Transverse colon (tissue), 4 donors: ENCODE measurements around the gene KLHL29. TPM values are rescaled to one million over a fixed set of nuclear protein-coding genes. Genes with fewer than 3 reads are reported as not detected.
"Not testable (repeated sequence)": the region's sequence is repeated elsewhere in the genome, so short reads cannot be mapped to it uniquely, and the experiment has no call there.

Experiments
- DNase-seq: peaks from one replicate; pipeline ENCODE4 v3.0.0-alpha.2; 2019
- H3K27ac ChIP-seq, 4 donors: fragments of 200-600 bp; sonication (generic); 2 replicates each; pipeline ENCODE4 v1.5.1; 2016 to 2018; ENCODE audit warnings: inconsistent platforms in 4 of 4
- H3K27me3 ChIP-seq: fragments of 200-600 bp; sonication (generic); 2 replicates; pipeline ENCODE4 v1.5.1; 2017; ENCODE audit warnings: inconsistent platforms
- H3K36me3 ChIP-seq, 4 donors: fragments of 200-600 bp; sonication (generic); 2 replicates each; pipeline ENCODE4 v1.5.1; 2017 to 2019; ENCODE audit warnings: inconsistent platforms in 4 of 4
- H3K4me1 ChIP-seq, 4 donors: fragments of 200-600 bp; sonication (generic); 2 replicates each; pipeline ENCODE4 v1.5.1; 2017 to 2020; ENCODE audit warnings: inconsistent platforms in 4 of 4
- H3K4me3 ChIP-seq, 4 donors: fragments of 200-600 bp; sonication (generic); 1 replicate in 1 of 4; 2 replicates in 3 of 4; pipeline versions ENCODE4 v1.5.1 to v1.6.1; 2017 to 2019; ENCODE audit warnings: inconsistent platforms in 4 of 4
- H3K9me3 ChIP-seq, 2 donors: fragments of 200-600 bp; sonication (generic); 2 replicates each; pipeline ENCODE4 v1.5.1; 2017 to 2019; ENCODE audit warnings: inconsistent platforms in 2 of 2
- EP300 ChIP-seq: sonication (generic); formaldehyde crosslinking; IDR thresholded peaks from one replicate; pipeline ENCODE4 v1.6.1; 2017; ENCODE audit warnings: antibody characterized with exemption, low read depth
- POLR2A ChIP-seq: fragments of 450-650 bp; IDR thresholded peaks from one replicate; pipeline ENCODE4 v1.6.1; 2016; ENCODE audit warnings: antibody characterized with exemption, mild to moderate bottlenecking, moderate library complexity
- POLR2AphosphoS5 ChIP-seq, 3 donors: sonication (generic); formaldehyde crosslinking; IDR thresholded peaks; one replicate each; pipeline ENCODE4 v1.6.1; 2016; ENCODE audit warnings: antibody characterized with exemption in 3 of 3
- WGBS, 2 donors: methylation state at CpG; one replicate each; pipeline ENCODE4 v1.1.5; 2018; ENCODE audit warnings: low coverage in 1 of 2; 5-methylcytosine and 5-hydroxymethylcytosine counted together
- in situ Hi-C, 4 donors: fragments of 200-750 bp; cut with MboI; loops; one replicate each; pipeline versions ENCODE4 v1.15.0 to v1.15.1; 2017; ENCODE audit warnings: low sequenced_read_pairs in 3 of 4, low pct_ligation_motif_present in 1 of 4, low pct_unique_long_range_greater_than_20kb in 1 of 4
- intact Hi-C: fragments of 100-400 bp; cut with DNase I; formaldehyde crosslinking; loops from one replicate; pipeline ENCODE4 v1.15.1; 2023; ENCODE audit warnings: low total_unique reads
- total RNA-seq, 4 donors: library from RNA; depleted of rRNA; stranded (reverse); fragments of >200 nt; gene quantifications; one replicate each; pipeline ENCODE4 v1.1.0, GENCODE V29; 2016
- TF ChIP-seq, protein P1 (sequence below), 5 experiments: fragments of 200-600 bp in 3 of 5; fragments of 450-650 bp in 2 of 5; sonication (generic) in 3 of 5; IDR thresholded peaks; 1 replicate in 2 of 5; 2 replicates in 3 of 5; pipeline ENCODE4 v1.5.1; 2016 to 2017; ENCODE audit warnings: antibody characterized with exemption in 5 of 5, inconsistent platforms in 3 of 5, mild to moderate bottlenecking in 2 of 5, moderate library complexity in 1 of 5

Gene KLHL29
- total RNA-seq, 4 donors from 2014 or later: 3.3 to 16.5 (median 5.8) TPM

DNA sequence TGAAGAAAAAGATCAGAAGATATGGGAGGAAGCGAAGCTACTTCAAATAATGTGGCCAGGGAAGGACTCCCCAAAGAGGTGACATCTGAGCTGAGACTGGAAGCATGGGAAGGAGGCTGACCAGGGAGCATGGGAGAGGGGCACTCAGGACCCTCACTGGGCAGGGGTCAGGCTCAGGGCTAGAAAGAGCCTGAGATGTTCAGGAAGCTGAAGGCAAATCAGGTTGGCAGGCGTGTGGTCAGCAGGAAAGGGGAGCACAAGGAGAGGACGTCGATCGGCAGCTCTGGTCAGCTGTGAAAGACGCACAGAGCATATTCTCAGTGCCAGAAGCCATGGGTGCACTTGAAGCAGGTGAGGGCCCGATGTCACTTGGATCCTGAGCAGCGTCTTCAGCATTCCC lies 38.2 kb upstream of the KLHL29 start:
- in situ Hi-C loops (loop anchor here in 2 of 4 donors (25.0 kb wide), 1 partner anchor 984 kb away; no protein-coding TSS in a partner anchor), intact Hi-C loops (no loop called here)
- no peak overlapping the region for H3K27ac ChIP-seq
- H3K36me3 ChIP-seq: no peaks in the 10 kb centered on the region
- 88 to 100% methylated on average over 1 to 8 of the region's 8 CpGs for WGBS, 2 donors
- no peaks in the 10 kb centered on the region for H3K9me3 ChIP-seq
- no peak for DNase-seq
- no peak overlapping the region for H3K4me3 ChIP-seq
- TF ChIP-seq POLR2A (no peak), EP300 (no peak), POLR2AphosphoS5 (IDR thresholded peaks at IDR 0.05) (no peak)
- TF ChIP-seq, protein P1, sequence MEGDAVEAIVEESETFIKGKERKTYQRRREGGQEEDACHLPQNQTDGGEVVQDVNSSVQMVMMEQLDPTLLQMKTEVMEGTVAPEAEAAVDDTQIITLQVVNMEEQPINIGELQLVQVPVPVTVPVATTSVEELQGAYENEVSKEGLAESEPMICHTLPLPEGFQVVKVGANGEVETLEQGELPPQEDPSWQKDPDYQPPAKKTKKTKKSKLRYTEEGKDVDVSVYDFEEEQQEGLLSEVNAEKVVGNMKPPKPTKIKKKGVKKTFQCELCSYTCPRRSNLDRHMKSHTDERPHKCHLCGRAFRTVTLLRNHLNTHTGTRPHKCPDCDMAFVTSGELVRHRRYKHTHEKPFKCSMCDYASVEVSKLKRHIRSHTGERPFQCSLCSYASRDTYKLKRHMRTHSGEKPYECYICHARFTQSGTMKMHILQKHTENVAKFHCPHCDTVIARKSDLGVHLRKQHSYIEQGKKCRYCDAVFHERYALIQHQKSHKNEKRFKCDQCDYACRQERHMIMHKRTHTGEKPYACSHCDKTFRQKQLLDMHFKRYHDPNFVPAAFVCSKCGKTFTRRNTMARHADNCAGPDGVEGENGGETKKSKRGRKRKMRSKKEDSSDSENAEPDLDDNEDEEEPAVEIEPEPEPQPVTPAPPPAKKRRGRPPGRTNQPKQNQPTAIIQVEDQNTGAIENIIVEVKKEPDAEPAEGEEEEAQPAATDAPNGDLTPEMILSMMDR (IDR thresholded peaks at IDR 0.05): no peak
- H3K27me3 ChIP-seq: no peaks in the 10 kb centered on the region
- peaks cover 0 to 8% (median 3%) of the 10 kb centered on the region in 4 donors for H3K4me1 ChIP-seq

DNA sequence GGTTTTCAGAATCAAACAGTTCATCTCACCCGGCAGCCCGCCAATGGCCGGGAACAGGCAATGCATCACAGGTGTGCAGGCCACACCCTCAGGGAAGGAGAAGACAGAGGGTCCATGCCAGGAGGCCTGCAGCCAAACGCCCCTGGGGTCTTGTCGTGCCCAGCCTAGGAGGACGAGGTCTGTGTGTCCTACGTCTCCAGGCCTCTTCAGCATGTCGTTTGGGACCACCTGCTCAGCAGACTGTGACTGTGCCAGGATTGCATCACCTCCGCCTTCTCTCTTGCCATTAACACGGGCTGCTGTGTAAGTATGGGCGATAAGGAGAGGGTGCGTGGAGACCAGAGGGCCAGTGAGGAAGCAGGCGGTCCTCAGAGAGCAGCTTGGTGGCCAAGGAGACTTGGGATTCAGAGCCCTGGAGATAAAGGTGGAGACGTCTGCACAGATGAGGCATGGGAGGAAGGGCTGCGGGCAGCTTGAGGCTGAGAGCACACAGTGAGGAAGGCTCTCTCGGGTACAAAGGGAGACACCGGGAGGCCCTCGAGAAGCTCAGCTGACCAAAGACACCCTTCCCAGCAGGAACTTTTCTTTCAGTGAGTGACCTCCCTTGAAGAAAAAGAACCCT lies 37.4 kb upstream of the KLHL29 start:
- intact Hi-C loops: no loop called here

DNA sequence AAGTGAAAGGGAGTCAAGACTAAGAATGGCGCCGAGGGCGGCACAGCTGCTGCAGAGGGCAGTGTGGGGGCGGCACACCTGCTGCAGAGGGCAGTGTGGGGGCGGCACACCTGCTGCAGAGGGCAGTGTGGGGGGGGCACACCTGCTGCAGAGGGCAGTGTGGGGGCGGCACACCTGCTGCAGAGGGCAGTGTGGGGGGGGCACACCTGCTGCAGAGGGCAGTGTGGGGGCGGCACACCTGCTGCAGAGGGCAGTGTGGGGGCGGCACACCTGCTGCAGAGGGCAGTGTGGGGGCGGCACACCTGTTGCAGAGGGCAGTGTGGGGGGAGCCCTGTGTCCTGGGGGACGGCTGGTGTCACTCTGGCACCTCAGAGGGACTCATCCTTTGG lies 36.9 kb upstream of the KLHL29 start:
- DNase-seq, H3K9me3 ChIP-seq, H3K4me1 ChIP-seq, intact Hi-C loops, H3K4me3 ChIP-seq, H3K27me3 ChIP-seq, H3K36me3 ChIP-seq, H3K27ac ChIP-seq: not testable (repeated sequence)
- WGBS, 2 donors: 86% methylated on average over 5 of the region's 10 CpGs; no CpG with 5 or more reads in 1 of the 2 donors
- in situ Hi-C loops: loop anchor here in 2 of 4 donors (25.0 kb wide), 1 partner anchor 986 kb away; no protein-coding TSS in a partner anchor

More for the DNA sequence above, 37.4 kb upstream of the KLHL29 start:
- Histone ChIP-seq H3K27me3 (no peaks in the 10 kb centered on the region), H3K9me3 (no peaks in the 10 kb centered on the region), H3K27ac (no peak overlapping the region), H3K36me3 (no peaks in the 10 kb centered on the region), H3K4me3 (no peak overlapping the region), H3K4me1 (peaks cover 0 to 10% (median 5%) of the 10 kb centered on the region in 4 donors)
- in situ Hi-C loops: loop anchor here in 2 of 4 donors (25.0 kb wide), 1 partner anchor 985 kb away; no protein-coding TSS in a partner anchor
- TF ChIP-seq EP300 (no peak), POLR2A (no peak), POLR2AphosphoS5 (IDR thresholded peaks at IDR 0.05) (no peak)
- TF ChIP-seq, protein P1 (IDR thresholded peaks at IDR 0.05): no peak
- no peak for DNase-seq
- WGBS, 2 donors: 86 to 100% methylated on average over 1 to 18 of the region's 18 CpGs

DNA sequence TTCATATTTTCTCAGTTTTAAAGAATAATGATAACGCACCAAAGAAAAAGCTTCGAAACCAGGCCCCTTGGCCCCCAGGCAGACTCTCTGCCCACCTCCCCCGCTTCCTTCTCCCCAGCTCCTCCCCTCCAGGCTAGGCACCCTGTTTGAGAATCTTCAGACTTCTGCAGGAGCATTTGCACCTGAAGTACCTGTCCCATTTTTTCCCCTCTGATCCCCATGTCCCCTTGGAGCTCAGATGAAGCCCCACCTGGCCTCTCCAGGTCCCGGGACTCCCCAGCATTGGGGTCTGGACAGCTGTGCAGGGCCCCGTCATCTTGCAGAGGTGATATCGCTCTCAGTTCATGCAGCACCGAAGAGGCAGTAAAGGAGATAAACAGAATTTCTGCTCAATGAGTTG lies 35.5 kb upstream of the KLHL29 start:
- intact Hi-C loops: no loop called here
- no peaks in the 10 kb centered on the region for H3K36me3 ChIP-seq
- TF ChIP-seq EP300 (no peak), POLR2A (no peak), POLR2AphosphoS5 (IDR thresholded peaks at IDR 0.05) (no peak)
- TF ChIP-seq, protein P1 (IDR thresholded peaks at IDR 0.05): no peak
- H3K4me3 ChIP-seq: no peak overlapping the region
- H3K9me3 ChIP-seq: no peaks in the 10 kb centered on the region
- DNase-seq: no peak
- peaks cover 0 to 10% (median 5%) of the 10 kb centered on the region in 4 donors for H3K4me1 ChIP-seq
- H3K27me3 ChIP-seq: no peaks in the 10 kb centered on the region
- in situ Hi-C loops: loop anchor here in 2 of 4 donors (25.0 kb wide), 1 partner anchor 987 kb away; no protein-coding TSS in a partner anchor
- WGBS, 2 donors: 94 to 95% methylated on average over 4 to 7 of the region's 7 CpGs
- no peak overlapping the region for H3K27ac ChIP-seq
